Measurements from ENCODE around the gene CFP.
"Not testable (repeated sequence)": the region's sequence is repeated elsewhere in the genome, so short reads cannot be mapped to it uniquely, and the experiment has no call there.

The CFP gene

DNA sequence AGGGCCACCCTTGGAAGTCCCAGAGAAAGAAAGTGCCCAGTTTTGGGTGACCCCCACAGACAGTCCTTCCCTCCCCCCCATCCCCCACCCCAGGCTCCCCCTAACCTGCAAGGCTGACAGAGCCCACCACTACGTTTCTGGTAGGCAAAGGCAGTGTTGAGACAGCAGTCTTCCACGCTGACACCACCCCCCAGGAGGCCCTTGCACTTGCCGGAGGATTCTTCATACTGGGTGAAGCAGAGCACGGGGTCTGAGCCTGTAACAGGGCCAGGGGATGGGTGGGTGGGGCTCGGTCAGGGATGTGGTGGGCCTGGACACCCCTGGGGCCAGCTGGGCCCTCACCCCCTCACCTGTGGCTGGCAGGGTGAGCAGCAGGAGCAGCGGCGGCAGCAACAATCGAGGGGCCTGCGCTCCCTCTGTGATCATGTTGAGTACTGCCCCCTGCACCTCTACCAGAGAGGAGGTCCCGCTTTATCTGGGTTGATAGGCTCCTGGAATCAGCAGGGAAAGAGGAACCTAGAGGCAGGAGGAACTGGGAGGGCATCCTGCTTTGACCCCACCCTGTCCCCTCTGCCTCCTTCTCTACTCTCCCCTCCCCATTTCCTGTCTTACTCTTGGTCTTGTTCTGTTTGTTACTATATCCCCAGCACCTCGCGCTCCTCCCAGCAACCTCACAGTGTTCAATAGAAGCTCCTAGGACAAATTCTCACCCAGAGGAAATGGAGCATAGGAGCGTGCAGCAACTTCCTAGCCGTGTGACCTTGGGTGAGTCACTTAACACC lies at the start of gene CFP:
Gene CFP, minus strand, starts transcription at position 512 of the 782 bp plus-strand sequence. Its CDS starts 86 bp downstream, at position 426.
- no peak for ATAC-seq
- Mint-ChIP-seq H3K4me3 (peak within 1 kb of the TSS; percentile 36), H3K4me1 (peaks cover 8% of the 10 kb centered on the region), H3K9me3 (no peaks in the 10 kb centered on the region), H3K36me3 (no peaks in the 10 kb centered on the region), H3K27ac (peak within 1 kb of the TSS; percentile 32)
- DNase-seq (ENCODE audit: low spot score in 2 of 2) = no peak

DNA sequence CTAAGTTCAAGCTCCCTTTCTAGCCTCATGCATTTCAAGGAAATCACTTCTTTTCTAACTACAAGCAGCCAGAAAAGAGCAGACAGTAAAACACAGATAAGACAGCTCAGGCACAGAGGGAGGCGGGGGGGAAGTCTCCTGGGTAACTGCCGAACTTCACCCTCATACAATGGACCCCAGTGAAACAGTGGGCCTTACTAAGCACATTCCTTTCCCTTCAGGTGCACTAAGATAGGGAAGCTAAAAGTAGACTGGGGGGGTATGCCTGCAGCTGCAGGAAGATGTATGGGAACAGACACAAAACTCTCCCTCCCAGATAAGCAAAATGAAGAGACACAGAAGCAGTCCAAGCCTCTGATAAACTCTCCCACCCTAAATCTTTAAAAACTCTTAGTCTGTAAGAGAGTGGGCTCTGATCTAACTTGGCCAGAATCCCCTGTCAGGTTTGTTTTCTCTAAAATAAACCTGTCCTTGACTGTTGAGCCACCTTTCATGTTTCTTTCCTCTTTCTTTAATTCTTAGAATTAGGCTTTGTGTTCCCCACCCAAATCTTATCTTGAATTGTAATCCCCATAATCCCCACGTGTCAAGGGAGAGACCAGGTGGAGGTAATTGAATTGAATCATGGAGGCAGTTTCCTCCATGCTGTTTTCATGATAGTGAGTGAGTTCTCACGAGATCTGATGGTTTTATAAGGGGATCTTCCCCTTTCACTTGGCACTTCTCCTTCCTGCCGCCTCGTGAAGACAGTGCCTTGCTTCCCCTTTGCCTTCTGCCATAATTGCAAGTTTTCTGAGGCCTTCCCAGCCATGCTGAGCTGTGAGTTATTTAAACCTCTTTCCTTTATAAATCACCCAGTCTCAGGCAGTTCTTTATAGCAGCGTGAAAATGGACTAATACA lies 46.5 kb upstream of the CFP start:
- DNase-seq (ENCODE audit: low spot score in 2 of 2); H3K9me3 Mint-ChIP-seq; H3K4me3 Mint-ChIP-seq; H3K36me3 Mint-ChIP-seq; H3K4me1 Mint-ChIP-seq; H3K27ac Mint-ChIP-seq; ATAC-seq: not testable (repeated sequence)

DNA sequence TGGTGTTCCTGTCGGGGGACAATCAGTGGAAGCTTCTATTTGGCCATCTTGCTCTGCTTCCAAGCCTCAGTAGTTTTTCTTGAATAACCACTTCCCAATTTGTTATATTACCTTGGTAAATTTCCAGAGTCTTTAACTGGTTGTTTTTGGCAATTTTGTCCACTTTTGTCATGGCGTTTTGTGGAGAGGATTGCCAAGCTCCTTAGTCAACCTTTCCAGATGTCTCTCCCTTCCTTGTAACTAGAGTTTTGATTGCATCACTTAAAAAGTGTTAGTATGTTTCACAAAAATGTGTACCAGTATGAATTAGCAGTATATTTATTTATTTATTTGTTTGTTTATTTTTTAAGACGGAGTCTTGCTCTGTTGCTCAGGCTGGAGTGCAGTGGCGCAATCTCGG lies 45.0 kb upstream of the CFP start:
- no peak for DNase-seq (ENCODE audit: low spot score in 2 of 2)
- no peaks in the 10 kb centered on the region for H3K4me1 Mint-ChIP-seq
- H3K27ac Mint-ChIP-seq = no peak overlapping the region

DNA sequence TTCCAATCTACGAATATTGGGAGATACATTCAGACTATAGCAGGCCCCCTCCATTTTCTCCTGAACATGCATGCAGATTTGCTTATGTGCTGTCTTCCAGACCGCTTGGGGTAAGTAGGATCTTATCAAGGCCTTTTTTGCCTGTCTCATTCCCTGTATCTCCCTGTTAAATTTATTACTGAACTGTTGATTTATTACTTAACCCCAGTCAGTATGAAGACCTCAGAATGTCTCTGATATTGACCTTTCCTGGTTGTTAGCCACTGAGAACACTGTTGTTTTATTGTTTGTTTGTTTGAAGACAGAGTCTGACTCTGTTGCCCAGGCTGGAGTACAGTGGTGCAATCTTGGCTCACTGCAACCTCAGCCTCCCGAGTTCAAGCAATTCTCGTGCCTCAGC lies 36.1 kb upstream of the CFP start:
- peaks cover 13% of the 10 kb centered on the region for H3K4me1 Mint-ChIP-seq
- not testable (repeated sequence) for DNase-seq (ENCODE audit: low spot score in 2 of 2); ATAC-seq; H3K27ac Mint-ChIP-seq; H3K9me3 Mint-ChIP-seq; H3K4me3 Mint-ChIP-seq; H3K36me3 Mint-ChIP-seq

More for the DNA sequence above, 45.0 kb upstream of the CFP start:
- no peak for ATAC-seq
- Mint-ChIP-seq H3K36me3 (no peaks in the 10 kb centered on the region), H3K9me3 (no peaks in the 10 kb centered on the region), H3K4me3 (no peak overlapping the region)

DNA sequence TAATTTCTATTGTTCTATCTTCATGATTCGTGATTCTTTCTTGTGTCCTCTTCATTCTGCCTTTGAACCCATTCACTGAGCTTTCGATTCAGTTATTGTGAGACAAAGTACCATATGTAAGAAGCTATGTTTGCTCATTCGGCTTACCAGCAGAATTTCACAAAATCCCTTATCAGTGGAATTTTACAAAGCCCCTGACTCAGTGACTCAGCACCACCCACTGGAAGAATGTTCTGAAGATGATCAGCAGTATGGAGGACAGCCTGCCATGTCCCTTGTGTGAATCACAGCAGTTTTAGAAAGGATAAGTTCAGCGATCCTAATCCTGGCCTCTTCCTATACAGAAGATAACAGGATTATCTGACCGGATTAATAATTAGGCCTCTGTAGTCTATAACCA lies 35.0 kb upstream of the CFP start:
- Mint-ChIP-seq H3K9me3 (no peaks in the 10 kb centered on the region), H3K4me3 (no peak overlapping the region), H3K27ac (no peak overlapping the region), H3K36me3 (no peaks in the 10 kb centered on the region), H3K4me1 (peaks cover 18% of the 10 kb centered on the region)
- peak in 1 of 2 donors; percentile 2 for DNase-seq (ENCODE audit: low spot score in 2 of 2)
- ATAC-seq = no peak

DNA sequence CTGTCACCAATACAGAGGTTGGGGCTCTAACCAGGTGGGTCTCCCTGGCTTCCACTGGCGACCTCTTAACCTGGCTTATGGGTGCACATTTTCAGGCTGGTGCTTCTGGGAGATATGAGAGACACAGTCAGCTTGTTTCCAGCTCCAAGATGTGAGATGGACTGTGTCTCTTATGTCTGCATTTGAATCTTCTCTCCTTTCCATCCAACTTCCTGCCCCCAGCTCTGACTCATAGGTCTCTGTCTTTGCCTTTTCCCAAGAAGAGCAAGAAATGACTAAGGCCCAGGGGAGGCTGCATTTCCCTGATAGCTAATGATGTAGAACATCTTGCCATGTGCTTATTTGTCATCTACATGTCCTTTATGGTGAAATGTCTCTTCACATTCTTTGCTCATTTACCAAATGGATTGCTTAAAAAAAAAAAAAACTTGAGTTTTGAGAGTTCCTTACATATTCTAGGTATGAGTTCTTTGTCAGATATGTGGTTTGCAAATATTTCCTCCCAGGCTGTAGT lies 32.5 kb upstream of the CFP start:
- Mint-ChIP-seq H3K9me3 (no peaks in the 10 kb centered on the region), H3K36me3 (peaks cover 18% of the 10 kb centered on the region), H3K4me3 (peak overlapping the region; percentile 25), H3K4me1 (peaks cover 26% of the 10 kb centered on the region), H3K27ac (peak overlapping the region; percentile 79)
- DNase-seq (ENCODE audit: low spot score in 2 of 2) = peak in 1 of 2 donors; percentile 50
- peak; percentile 42 for ATAC-seq

DNA sequence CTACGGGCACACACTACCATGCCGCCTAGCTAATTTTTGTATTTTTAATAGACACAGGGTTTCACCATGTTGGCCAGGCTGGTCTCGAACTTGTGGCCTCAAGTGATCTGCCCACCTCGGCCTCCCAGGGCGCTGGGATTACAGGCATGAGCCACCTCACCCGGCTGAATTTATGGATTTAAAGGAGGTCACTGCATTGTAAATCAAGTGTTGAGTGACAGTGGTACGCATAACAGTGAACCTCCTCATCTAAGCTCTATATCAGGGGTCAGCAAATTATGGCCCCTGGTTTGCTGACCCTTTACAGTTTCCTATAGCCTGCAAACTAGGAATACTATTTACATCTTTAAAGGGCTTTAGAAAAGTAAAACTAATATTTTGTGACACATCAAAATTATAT lies 31.8 kb upstream of the CFP start:
- H3K4me3 Mint-ChIP-seq = no peak overlapping the region
- peaks cover 25% of the 10 kb centered on the region for H3K36me3 Mint-ChIP-seq
- no peak for ATAC-seq
- peaks cover 29% of the 10 kb centered on the region for H3K4me1 Mint-ChIP-seq
- no peak overlapping the region for H3K27ac Mint-ChIP-seq
- no peaks in the 10 kb centered on the region for H3K9me3 Mint-ChIP-seq
- DNase-seq (ENCODE audit: low spot score in 2 of 2) = peak in 1 of 2 donors; percentile 23

DNA sequence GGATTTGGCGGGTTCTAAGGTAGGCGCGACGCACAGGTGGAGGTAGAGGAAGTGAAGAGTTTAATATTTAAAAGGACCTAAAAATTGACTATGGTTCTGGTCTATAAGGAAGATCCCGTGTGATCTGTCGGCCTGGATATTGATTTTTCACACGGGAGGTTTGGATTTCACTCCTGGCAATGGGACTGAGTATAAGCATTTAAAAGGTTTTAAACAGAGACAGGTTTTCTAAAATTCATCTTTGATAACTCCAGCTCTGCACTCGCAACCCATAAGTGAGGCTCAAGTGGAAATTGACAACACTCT lies 29.6 kb upstream of the CFP start:
- peaks cover 35% of the 10 kb centered on the region for H3K4me1 Mint-ChIP-seq

DNA sequence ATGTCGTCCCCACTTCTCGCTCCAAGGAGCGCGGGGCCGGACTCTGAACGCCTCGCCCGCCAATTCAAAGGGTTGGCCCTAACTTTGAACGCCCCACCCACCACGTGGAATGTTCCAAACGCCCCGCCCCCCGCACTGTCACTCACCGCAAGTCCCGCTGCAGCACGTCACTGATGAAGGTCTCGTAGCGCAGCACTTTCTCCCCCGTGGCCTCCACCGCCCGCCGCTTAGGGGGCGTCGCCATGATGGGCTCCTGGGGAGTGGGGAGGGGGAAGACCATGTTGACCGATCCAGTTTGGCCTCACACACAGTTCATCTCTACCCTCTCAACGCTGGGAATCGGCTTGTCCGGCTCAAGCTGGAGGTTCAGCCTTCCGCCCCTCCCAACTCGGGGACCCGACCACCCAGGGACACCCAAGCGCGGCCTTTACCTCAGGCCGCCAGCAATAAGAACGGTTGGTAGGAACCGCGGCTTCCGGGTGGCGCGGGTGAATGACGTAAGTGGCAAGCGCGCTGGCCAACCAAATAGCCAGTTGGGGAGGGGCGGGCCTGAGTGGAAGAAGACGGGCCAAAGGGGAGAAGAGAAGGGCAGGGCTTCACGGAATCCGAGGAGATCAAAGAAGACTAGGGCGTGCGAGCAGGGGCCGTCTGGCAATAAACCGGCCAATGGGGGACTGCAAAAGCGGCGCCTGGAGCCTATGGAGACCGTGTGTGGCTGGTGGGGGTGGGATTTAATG lies 29.1 kb upstream of the CFP start, which contains the start of gene UXT:
Gene UXT, minus strand, starts transcription at position 497 of the 737 bp plus-strand sequence. Its CDS starts 253 bp downstream, at position 244.
- Mint-ChIP-seq H3K4me3 (peak within 1 kb of the TSS; percentile 78), H3K27ac (peak within 1 kb of the TSS; percentile 98), H3K9me3 (no peaks in the 10 kb centered on the region), H3K4me1 (peaks cover 33% of the 10 kb centered on the region), H3K36me3 (peaks cover 52% of the 10 kb centered on the region)
- DNase-seq (ENCODE audit: low spot score in 2 of 2) (peak; percentile 73 to 92), ATAC-seq (peak; percentile 92)

More for the DNA sequence above, 29.6 kb upstream of the CFP start:
- DNase-seq (ENCODE audit: low spot score in 2 of 2) (no peak), ATAC-seq (no peak)
- Mint-ChIP-seq H3K27ac (peak overlapping the region; percentile 98), H3K9me3 (no peaks in the 10 kb centered on the region), H3K4me3 (peak overlapping the region; percentile 78), H3K36me3 (peaks cover 47% of the 10 kb centered on the region)

DNA sequence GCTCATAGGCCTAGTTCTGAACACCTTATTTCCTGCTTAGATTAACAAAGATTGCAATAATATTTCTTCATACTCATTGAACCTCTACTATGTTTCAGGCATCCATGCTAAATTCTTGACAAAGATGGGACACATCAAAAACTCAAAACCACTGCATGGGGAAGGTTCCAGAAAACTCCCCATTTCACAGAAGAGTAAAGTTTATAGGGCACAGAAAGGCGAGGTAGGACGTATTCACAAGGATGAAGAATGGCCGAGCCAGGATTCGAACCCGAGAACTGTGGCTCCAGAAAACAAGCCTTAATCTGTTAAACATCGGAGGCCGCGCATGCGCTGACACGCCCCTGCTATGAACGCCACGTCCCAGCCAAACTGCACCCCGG lies 28.6 kb upstream of the CFP start:
- Mint-ChIP-seq H3K36me3 (peaks cover 57% of the 10 kb centered on the region), H3K4me1 (peaks cover 33% of the 10 kb centered on the region), H3K9me3 (no peaks in the 10 kb centered on the region), H3K27ac (peak overlapping the region; percentile 98), H3K4me3 (peak overlapping the region; percentile 78)
- DNase-seq (ENCODE audit: low spot score in 2 of 2) = no peak
- no peak for ATAC-seq

DNA sequence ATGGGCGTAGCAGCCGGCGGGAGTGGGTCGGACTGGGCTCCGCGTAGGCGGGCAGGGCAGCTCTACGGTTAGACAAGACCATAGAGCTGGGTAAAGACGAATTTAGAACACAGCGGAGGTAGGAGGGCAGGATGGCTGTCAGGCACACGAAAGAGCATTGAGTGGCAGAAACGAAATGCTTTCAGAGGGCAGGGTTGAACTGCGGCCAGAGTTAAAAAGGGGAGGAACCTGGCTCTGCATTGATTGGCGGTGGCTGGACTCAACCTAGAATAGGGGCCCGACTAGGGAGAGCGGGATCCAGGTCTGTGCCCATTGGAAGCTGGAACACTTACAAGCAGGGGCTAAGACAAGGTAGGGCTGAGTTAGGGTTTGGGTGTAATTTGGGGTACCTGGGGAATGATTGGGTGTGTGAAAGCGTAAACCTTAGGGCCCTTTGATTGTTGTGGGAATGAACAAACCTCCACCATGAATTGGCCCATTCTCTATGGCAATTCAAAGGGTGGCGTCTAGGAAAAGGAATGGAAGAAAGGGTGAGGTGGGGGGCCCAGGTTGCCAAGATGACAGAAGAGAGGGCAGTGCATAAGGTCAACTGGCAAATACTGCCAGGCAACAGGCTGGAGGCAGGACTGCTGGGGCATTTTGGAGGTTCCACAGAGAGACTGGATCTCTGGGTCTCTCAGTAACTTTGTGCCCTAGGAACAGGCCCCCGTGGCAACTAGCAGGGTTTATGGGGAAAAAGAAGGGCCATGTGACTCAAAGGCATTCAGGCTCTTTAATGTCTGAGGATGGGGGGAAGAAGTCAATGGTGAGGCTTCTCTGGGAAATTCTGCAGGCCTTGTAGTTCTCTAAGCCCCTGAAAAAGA lies 21.5 kb upstream of the CFP start:
- Mint-ChIP-seq H3K4me3 (peak overlapping the region; percentile 84), H3K36me3 (peaks cover 92% of the 10 kb centered on the region), H3K9me3 (no peaks in the 10 kb centered on the region), H3K27ac (peak overlapping the region; percentile 91), H3K4me1 (peaks cover 66% of the 10 kb centered on the region)
- DNase-seq (ENCODE audit: low spot score in 2 of 2) = no peak
- no peak for ATAC-seq

DNA sequence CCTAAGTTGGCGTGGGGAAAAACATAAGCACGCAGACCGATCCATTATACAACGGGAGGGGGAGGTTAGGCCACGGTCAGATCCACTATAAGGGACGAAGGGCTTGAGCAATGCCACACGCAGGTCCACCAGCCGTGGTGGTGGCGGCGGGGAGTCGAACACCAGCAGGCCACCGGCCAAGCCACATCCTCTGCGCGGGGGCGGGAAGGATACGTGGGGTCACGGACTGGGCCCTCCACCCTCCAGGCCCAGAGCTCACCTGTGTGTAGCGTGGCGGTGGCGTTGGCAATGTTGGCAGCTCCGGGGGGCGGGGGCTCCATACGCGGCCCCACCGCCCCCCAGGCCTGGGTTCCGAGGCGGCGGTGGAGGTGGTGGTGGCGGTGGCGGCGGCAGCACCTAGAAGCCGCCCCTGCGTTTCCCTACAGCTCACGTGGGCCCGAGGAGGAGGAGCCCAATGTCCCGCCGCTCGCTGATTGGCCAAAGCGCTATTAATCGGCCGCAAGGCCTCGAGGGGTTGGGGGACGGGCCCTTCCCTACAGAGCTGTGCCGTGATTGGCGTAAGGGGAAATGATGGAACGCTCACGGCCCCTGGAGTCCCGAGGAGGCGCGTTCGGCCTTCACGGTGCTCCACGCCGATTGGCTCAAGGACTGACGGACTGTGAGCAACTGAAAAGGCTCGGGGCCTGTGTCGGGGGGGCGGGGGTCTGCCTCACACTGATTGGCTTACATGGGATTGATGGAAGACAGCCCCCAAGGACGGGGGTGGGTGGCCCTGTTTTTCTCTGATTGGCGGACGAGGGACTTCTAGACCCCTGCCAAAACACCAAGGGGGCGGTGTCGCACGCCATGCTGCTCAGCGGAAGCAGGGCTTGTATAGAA lies 20.7 kb upstream of the CFP start, which contains the start of gene ELK1:
Gene ELK1, minus strand, starts transcription at position 400 of the 879 bp plus-strand sequence. CDS start 9,122 bp downstream, outside the sequence.
- Mint-ChIP-seq H3K9me3 (no peaks in the 10 kb centered on the region), H3K27ac (peak within 1 kb of the TSS; percentile 91), H3K4me1 (peaks cover 65% of the 10 kb centered on the region), H3K36me3 (peaks cover 92% of the 10 kb centered on the region), H3K4me3 (peak within 1 kb of the TSS; percentile 84)
- ATAC-seq (peak; percentile 96), DNase-seq (ENCODE audit: low spot score in 2 of 2) (peak; percentile 56 to 88)

DNA sequence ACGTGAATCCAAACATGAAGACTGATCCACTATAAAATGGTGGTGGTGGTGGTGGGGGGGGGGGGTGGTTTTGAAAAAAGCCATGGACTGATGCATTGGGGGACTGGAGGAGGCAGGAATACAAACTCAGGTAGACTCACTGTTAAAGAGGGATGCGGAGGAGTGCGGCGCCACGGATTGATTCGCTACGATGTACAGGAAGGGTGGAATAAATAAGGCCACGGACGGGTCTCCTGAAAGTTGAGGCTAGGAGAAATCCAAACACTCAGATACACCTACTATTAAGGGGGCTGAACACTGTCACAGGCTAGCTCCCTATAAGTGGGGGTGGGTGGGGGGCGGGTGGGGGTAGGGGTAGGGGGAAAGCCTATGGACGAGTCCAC lies 20.0 kb upstream of the CFP start:
- no peak for DNase-seq (ENCODE audit: low spot score in 2 of 2)
- ATAC-seq = no peak
- no peaks in the 10 kb centered on the region for H3K9me3 Mint-ChIP-seq
- peak overlapping the region; percentile 91 for H3K27ac Mint-ChIP-seq
- H3K36me3 Mint-ChIP-seq = peaks cover 89% of the 10 kb centered on the region
- peak overlapping the region; percentile 84 for H3K4me3 Mint-ChIP-seq
- peaks cover 70% of the 10 kb centered on the region for H3K4me1 Mint-ChIP-seq
